GM18873 (cell line): ENCODE measurements around the gene C19orf67.

Experiments
- ATAC-seq: cut with Tn5 transposase; IDR thresholded peaks from one replicate; pipeline ENCODE4 v1.9.1; 2021; ENCODE audit warnings: mild to moderate bottlenecking, moderate library complexity, moderate number of reproducible peaks; ENCODE audit not compliant: unreplicated experiment, low FRiP score

Gene C19orf67

DNA sequence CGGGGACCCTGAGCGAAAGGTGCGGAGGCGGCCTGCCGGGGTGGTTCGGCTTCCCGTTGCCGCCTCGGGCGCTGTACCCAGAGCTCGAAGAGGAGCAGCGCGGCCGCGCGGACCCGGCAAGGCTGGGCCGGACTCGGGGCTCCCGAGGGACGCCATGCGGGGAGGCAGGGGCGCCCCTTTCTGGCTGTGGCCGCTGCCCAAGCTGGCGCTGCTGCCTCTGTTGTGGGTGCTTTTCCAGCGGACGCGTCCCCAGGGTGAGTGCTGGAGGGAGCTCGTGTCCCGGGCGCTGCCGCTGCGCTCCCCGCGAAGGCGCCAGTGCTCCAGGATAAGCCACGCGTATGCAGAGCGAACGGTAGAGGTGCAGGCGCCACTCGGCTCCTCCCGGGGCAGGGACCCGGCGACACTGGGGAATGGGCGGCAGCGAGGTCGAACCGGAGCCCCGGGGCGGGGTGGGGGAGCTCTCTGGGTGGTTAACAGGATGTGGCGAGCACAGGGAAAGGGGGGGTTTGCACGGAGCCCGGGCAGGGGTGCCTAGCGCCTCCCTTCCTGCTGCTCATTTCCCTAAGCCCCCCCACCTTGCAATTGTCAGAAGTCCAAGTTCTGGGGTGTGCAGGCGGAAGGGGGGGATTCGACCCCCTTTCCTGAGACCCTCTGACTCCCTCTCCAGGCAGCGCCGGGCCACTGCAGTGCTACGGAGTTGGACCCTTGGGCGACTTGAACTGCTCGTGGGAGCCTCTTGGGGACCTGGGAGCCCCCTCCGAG lies 53.7 kb downstream of the C19orf67 start, which contains the start of gene IL27RA:
Gene IL27RA (plus strand): TSS at position 44 of the 762 bp plus-strand sequence. CDS start 111 bp downstream, at position 155.
- no peak for ATAC-seq
